NCI-H1436 (cell line): ENCODE data around the gene SEZ6L2.
"Not testable (repeated sequence)": the region's sequence is repeated elsewhere in the genome, so short reads cannot be mapped to it uniquely, and the experiment has no call there.

Experiments
- DNase-seq: peaks from one replicate; lab custom pipeline; 2025; lab: John Stamatoyannopoulos, UW

Gene SEZ6L2

GRCh38 chr16:29881050-29881449 lies 18.3 kb downstream of the SEZ6L2 start:
- no peak for DNase-seq

- no peak for DNase-seq
These were observed 21.2 kb downstream of the SEZ6L2 start for GRCh38 chr16:29878172-29878571.

GRCh38 chr16:29877266-29877961 lies 21.9 kb downstream of the SEZ6L2 start:
- DNase-seq: no peak

- DNase-seq: no peak
These were observed 22.6 kb downstream of the SEZ6L2 start for GRCh38 chr16:29876594-29877249.

GRCh38 chr16:29876217-29876593 lies 23.1 kb downstream of the SEZ6L2 start:
- DNase-seq: no peak

- DNase-seq: no peak
These were observed 24.1 kb downstream of the SEZ6L2 start for GRCh38 chr16:29875206-29875605.

- DNase-seq: no peak
These were observed 26.0 kb downstream of the SEZ6L2 start for GRCh38 chr16:29873319-29873718.

- no peak for DNase-seq
These were observed 27.4 kb downstream of the SEZ6L2 start for GRCh38 chr16:29871822-29872546.

- not testable (repeated sequence) for DNase-seq
These were observed 30.3 kb downstream of the SEZ6L2 start for GRCh38 chr16:29869067-29869466.

GRCh38 chr16:29868396-29869009 lies 30.8 kb downstream of the SEZ6L2 start:
- DNase-seq: no peak

- DNase-seq: no peak
These were observed 35.1 kb downstream of the SEZ6L2 start for GRCh38 chr16:29864205-29864604.

- no peak for DNase-seq
These were observed 35.7 kb downstream of the SEZ6L2 start for GRCh38 chr16:29863669-29863984.

- peak; percentile 95 for DNase-seq
These were observed 36.3 kb downstream of the SEZ6L2 start, which contains the start of gene CDIPT for GRCh38 chr16:29862884-29863668. Gene CDIPT (minus strand): TSS chr16:29863226. CDS start chr16:29862857, 369 bp downstream.

- no peak for DNase-seq
These were observed 36.9 kb downstream of the SEZ6L2 start for GRCh38 chr16:29862383-29862883.

- DNase-seq: no peak
These were observed 39.1 kb downstream of the SEZ6L2 start for GRCh38 chr16:29860218-29860617.

- no peak for DNase-seq
These were observed 40.4 kb downstream of the SEZ6L2 start for GRCh38 chr16:29858974-29859373.

- DNase-seq: no peak
These were observed 41.1 kb downstream of the SEZ6L2 start for GRCh38 chr16:29858149-29858849.

GRCh38 chr16:29857133-29857760 lies 42.1 kb downstream of the SEZ6L2 start:
- DNase-seq: no peak

GRCh38 chr16:29854520-29855100 lies 44.7 kb downstream of the SEZ6L2 start:
- no peak for DNase-seq

GRCh38 chr16:29852654-29853053 lies 46.7 kb downstream of the SEZ6L2 start:
- no peak for DNase-seq
